GM18868 (cell line): ENCODE results near the gene SIRT4.
"Not testable (repeated sequence)": the region's sequence is repeated elsewhere in the genome, so short reads cannot be mapped to it uniquely, and the experiment has no call there.

Experiments
- ATAC-seq: cut with Tn5 transposase; IDR thresholded peaks from one replicate; pipeline ENCODE4 v1.9.1; 2021; ENCODE audit warnings: mild to moderate bottlenecking, moderate library complexity; ENCODE audit not compliant: unreplicated experiment

Gene SIRT4

DNA sequence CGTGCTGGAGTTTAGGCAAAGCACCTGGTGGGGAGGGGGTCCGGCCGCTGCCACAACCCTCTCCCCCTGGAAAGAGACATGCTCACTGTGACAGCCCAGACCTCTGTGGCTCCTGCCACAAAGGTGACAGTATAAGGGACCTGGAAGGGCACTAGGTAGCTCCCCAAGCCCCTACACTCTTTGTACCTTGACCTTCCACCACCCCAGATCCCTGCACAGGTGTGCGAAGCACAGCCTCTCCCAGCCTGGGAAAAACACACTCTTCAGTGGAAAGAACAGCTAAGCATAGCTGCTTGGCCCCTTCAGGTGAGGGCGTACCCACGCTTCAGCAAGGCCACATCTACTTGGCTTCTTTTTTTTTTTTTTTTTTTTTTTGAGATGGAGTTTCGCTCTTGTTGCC is 30.4 kb downstream of the SIRT4 start:
- no peak for ATAC-seq

DNA sequence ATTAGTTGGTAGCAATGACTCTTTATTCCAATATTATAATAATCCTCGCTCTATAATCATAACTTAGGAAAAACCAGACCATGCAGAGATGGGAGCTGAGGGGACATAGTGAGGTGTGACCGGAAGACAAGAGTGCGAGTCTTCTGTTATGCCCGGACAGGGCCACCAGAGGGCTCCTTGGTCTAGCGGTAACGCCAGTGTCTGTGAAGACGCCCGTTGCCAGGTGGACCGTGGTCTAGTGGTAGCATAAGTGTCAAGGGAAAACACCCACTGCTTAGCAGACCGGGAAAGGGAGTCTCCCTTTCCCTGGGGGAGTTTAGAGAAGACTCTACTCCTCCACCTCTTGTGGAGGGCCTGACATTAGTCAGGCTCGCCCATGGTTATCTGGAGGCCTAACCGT is 33.3 kb downstream of the SIRT4 start:
- not testable (repeated sequence) for ATAC-seq

DNA sequence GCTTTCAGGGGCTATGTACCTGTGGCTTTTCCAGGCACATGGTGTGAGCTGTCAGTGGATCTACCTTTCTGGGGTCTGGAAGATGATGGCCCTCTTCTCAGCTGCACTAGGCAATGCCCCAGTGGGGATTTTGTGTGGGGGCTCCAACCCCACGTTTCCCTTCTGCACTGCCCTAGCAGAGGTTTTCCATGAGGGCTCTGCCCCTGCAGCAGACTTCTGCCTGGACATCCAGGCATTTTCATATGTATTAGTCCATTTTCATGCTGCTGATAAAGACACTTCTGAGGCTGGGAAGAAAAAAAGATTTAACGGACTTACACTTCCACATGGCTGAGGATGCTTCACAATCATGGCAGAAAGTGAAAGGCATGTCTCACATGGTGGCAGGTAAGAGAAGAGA is 34.3 kb downstream of the SIRT4 start:
- not testable (repeated sequence) for ATAC-seq

DNA sequence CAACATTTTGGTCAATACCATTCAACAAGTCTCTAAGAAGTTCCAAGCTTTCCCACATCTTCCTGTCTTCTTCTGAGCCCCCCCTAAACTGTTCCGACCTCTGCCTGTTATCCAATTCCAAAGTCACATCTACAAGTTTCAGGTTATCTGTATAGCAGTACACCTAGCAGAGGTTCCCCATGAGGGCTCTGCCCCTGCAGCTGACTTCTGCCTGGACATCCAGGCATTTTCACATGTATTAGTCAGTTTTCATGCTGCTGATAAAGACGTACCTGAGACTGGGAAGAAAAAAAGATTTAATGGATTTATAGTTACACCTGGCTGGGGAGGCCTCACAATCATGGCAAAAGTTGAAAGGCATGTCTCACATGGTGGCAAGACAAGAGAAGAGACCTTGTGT is 35.6 kb downstream of the SIRT4 start:
- no peak for ATAC-seq

DNA sequence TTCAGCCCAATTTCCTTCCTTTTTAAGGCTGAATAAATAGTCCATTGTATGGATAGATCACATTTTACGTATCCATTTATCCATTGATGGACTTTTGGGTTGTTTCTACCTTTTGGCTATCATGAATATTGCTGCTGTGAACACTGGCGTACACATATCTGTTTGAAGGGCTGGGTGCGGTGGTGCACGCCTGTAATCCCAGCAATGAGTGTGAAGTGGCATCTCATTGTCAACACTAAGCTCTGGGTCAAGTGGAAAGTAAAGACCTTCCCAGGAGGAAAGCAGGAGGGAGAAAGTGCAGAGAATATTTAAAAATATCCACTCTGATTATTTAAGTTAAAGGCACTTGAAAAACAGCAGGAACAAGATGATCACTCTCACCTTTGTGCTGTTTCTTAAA is 37.1 kb downstream of the SIRT4 start:
- no peak for ATAC-seq

DNA sequence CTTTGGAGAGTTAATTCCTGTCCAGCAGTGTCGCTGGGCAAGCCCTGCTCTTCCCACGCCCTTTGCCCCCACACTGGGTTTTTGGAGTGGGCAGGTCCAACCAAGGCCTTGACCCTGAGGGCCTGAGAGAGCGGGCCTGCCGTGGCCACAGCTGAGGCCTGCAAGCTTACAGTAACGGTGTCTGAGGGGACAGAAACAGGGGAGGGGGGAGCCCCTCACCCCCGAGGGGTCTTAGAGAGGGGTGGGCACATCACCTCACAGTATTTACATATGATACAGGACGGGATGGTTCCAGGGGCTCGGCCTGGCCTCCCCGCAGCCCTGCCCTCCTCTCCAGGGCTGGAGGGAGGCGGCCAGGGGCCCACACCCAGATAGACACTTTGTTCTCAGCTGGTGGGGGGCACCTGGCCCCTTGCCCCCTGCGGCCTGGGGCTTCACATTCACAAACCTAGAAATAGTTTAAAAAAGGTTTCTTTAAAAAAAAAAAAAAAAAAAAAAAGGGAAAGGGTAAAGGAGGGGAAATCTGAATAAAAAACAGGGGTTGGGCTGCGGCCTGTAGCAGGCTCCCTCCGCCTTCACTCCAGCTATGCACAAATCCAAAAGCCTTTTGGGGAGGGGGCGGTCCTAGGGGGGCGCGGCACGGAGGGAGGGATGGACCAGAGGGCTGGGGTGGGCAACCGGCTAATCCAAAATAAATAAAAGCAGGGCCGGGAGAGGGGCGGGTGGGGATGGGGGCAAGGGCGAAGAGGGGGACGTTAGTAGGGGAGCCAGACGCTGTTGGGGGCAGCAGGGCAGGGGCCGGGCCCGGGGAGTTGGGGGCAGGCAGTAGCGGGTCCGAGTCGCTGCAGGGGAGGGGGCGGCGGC is 40.3 kb downstream of the SIRT4 start:
- no peak for ATAC-seq

DNA sequence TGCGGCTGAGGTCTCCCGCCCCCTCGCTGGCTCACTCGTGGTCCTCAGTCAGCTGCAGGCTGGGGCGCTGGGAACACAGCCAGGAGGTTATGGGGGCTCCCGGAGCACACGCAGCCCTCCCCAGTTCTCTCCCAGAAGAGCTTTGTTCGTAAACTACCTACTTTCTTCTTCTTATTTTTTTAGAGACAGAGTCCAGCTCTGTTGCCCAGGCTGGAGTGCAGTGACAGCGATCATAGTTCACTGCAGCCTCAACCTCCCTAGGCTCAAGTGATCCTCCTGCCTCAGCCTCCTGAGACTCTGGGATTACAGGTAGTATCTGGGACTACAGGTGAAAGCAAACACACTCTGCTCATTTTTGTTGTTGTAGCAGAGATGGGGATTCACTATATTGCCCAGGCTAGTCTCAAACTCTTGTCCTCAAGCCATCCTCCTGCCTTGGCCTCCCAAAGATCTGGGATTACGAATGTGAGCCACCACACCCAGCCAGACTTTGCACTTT is 41.0 kb downstream of the SIRT4 start:
- ATAC-seq = no peak

DNA sequence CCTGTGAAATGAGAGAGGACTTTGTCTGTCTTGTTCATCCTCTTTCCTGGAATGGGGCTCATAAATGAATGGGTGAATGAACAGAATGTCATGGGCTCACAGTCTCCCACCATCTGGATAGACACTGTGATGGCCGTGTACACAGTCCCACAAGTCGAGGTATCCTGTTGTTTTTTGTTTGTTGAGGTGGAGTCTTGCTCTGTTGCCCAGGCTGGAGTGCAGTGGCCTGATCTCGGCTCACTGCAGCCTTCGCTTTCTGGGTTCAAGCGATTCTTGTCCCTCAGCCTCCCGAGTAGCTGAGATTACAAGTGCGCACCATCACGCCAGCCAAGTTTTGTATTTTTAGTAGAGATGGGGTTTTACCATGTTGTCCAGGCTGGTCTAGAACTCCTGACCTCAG is 41.6 kb downstream of the SIRT4 start:
- ATAC-seq = no peak

DNA sequence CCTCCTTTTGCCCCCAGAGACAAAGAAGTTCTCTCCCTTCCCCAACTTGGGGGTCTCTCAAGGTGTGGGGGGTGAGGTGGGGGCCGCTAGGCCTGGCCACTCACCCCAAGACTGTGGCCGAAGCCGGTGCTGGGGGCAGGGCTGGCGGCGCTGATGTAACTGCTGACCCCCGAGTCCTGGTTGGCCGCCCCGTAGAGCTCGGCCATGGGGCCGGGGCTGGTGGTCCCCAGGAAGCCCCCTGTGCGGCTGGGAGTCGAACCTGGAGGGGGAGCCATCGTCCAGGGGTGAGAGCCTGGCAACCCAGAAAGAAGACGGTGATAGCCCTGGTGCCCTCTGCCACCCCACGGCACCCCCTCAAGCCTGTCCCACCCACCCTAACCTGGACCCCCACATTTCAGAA is 43.9 kb downstream of the SIRT4 start:
- ATAC-seq = no peak

DNA sequence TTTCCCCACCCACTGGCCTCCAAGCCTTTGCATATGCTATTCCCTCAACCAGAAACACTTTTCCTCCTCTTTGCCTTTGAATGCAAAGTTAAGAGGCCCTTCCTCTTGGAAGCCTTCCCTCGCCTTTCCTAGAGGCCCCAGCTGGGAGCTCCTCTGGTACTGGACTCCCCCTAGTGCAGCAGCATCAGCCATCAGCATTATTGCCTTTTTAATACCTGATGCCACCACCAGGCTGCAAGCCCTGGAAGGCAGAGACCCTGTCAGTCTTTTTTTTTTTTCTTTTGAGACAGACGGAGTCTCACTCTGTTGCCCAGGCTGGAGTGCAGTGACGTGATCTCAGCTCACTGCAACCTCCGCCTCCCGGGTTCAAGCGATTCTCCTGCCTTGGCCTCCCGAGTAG is 44.6 kb downstream of the SIRT4 start:
- ATAC-seq = no peak

DNA sequence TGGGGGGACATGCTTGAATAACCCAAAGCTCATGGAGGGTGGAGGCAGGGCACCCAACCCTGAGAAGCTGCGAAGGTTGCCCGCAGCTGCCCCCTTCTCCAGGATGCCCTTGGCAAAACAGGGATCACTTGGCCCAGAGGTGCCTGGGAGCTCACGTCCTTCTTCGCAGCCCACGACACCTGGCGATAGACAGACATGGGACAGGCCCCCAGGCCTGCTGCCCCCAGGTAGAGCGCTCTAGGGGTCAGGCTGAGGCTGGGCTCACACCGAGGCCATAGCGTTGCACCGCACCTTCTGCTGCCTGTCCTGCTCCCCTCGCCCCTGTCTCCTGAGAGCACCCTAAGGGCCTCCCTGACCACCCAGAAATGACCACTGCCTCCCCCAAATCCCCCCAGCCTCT is 45.6 kb downstream of the SIRT4 start:
- no peak for ATAC-seq

DNA sequence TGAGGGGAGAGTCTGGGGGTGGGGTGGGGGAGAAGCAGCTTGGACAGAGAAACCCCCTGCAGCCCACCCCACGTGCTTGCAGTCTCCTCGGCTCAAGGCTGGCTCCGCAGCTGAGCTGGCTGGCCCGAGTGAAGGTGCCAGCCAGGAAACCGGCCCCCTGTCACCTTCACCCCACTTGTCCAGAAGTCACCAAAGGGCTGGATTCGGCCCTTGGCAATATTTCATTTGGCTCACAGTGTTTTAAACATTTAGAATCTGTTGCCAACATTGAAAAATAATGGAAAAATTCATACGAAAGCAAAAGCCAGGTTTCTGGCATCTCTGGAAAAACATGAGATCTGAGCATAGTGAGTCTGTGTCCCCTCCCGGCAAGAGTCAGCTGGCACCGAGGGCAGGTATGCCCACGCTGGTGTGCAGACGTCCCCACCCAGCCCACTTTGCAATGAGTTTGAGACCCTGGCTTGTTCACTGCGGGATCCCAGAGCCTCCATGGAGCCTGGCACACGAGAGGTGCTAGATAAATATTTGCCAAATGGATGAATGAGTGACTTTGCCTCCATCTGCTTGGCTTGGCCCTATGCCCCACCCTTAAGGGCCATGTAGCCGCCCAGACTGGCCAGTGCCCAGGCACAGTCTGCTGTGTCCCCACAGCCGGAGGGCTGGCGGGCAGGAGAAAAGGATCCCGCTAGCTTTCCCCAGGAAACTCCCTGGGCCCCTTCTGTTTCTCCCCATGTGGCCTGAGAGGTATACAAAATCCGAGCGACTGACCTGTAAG is 48.6 kb downstream of the SIRT4 start:
- ATAC-seq = no peak

DNA sequence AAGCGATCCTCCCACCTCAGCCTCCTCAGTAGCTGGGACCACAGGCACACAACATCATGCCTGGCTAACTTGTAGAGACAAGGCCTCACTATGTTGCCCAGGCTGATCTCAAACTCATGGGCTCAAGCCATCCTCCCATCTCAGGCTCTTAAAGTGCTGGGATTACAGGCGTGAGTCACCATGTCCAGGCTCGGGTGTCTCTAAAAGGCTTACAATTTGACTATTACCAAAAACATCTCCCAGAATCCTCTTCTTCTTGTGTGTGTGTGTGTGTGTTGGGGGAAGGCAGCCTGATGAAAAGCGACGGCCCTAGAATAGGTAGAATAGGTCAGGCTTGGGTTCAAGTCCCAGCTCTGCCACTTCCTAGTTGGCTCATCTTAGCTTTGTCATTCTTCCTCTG is 50.0 kb downstream of the SIRT4 start:
- no peak for ATAC-seq

DNA sequence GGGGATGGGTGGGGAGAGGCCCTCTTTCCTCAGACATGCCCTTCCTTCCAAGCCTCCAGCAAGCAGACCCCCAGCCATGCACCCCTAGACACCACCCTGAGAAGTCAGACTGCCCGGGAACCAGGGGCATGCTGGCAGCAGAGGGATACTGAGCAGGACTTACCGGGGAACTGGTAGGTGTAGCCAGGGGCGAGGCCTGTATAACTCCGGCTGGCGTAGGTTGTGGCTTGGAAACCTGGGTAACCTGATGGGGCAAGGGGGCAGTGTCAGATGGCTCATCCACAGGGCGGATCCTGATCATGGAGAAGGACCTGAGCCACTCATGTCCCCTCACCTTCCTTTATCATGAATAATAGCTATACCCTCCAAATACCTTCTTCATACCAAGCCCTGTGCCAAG is 51.0 kb downstream of the SIRT4 start:
- no peak for ATAC-seq

DNA sequence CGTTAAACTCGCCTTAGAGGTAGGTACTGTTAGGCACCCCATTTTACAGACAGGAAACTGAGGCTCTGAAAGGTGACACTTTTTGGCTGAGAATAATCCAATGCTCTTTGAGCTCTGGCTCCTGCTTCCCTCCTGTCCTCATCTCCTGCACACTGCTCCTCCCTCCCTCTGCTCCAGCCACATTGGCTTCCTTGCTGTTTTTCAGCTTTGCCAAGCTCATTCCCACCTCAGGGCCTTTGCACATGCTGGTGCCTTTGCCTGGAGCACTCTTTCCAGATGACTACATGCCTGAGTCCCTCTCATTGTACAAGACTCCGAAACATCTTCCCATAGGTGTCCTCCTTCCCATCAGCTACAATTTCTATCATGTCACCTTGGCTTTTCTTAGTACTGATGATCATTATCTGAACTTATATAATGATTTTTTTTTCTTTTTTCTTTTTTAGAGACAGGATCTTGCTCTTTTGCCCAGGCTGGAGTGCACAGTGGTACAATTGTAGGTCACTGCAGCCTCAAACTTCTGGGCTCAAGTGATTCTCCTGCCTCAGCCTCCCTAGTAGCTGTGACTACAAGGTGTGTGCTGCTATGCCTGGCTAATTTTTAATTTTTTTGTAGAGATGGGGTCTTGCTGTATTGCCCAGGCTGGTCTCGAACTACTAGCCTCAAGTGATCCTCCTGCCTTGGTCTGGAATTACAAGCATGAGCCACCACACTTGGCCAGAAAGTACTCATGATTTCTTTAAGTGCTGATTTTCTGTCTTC is 51.6 kb downstream of the SIRT4 start:
- no peak for ATAC-seq

DNA sequence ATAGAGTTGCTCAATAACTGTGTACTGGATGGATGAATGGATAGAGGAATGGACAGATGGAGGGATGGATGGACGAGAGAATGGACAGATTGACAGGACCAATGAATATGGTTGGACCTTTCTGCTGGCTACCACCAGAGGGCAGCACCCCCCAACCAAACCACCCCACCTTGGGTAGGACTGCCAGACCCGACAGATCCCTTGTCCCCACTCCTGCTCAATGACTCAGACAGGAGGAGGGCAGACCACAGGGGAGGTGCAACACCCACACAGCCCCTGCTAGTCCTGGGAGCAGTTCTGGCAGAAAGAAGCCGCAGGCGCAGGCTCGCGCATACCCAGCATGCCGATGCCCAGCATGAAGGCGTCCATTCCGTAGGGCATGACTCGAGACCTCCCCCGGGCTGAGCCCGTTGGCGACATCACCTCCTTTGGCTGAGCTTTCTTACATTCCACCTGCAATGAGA is 54.5 kb downstream of the SIRT4 start:
- no peak for ATAC-seq

DNA sequence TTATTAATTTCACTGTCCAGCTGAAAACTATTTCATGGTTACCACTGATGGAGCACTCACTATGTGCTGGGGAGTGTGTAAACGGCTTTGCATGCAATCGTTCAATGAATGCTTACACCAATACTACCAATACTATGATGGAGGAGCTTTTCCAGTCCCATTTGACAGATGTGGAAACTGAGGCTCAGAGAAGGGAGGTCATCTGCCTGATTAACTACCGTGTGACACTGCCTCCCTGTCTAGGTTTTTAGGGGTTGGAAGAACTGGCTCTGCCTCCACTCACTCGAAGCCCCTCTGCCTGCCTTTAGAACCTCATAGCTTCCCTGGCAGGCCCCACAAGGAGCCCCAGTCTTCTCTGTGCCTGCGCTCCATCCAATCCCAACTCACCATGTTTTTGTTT is 55.0 kb downstream of the SIRT4 start:
- no peak for ATAC-seq

DNA sequence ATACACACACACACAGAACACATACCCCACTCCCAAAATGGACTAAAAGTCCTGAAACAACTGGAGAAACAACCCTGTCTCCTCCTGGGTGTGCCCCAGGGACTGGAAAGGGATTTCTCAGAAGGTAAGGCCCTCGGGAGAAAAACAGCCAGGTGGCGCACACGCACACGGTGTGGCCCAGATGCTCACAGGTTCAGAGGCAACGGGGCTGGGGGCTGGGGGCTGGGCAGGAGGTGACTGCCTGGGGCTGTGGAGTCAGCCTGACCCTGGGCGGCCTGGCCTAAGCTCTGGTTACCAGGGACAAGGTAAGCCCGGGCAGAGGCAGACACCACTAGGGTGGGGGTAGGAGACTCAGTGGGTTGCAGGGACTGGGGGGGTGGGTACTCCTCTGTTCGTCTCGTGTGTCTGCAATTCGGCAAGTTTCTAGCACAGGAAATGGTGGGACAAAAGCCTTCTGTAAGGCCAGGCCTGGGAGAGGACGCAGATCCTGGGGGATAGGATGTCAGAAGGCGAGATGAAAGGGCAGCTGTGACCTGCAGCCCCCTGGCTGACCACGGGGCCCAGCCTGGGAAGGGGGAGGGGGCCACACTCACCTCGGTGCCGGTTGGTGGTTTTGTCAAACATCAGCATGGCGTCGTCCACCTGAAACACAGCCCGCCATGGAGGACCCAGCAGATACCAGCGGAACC is 56.4 kb downstream of the SIRT4 start:
- no peak for ATAC-seq

DNA sequence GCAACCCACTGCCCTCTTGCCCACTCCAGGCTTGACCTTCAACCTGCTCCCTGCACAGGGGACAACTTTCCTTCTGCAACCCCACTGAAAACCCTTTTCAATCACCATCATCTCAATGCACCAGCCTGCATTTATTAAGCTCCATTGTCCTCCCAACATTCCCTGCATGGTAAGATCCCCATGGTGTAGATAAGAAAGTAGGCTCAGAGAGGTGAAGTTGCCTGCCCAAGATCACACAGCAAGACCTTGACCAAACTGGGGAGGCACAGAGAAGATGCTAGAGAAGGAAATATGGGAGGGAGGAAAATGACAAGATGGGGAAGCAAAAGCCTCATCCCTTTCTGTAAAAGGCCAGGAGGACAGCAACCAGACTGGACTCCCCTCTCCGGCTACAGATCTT is 57.0 kb downstream of the SIRT4 start:
- no peak for ATAC-seq

DNA sequence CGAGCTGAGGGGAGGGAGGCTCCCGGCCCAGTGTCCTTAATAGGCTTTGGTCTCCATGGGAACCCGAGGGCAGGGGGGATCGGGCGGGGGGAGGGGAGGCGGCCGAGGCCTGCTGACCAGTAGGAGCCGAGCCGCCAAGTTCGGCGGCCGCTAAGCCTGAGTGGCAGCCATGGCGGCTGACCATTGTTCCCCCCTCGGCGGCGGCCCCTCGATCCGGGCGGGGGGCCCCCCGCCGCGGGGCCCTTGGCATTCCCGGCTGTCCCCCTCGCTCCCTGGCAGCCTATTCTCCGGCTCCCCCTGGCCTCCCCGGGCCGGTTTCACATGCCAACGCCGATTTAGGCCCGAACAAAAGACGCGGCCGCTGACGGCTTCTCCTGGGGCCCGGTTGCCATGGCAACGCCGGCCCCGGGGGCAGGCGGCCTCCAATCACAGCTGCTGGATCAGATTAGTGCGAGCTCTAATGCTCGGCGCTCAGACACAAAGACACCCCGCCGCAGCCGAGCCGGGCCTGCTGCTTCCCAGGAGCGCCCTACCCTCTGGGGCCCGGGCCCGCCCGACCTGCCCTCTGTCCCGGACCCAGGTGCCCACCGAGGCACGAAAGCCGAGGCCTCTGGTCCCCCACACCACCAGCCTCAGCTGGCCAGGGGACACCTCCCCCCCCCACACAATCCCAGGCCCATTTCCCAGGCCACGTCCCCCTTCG is 59.5 kb downstream of the SIRT4 start:
- ATAC-seq = no peak
